ENCODE data around the gene KDM4E.

KDM4E gene

DNA sequence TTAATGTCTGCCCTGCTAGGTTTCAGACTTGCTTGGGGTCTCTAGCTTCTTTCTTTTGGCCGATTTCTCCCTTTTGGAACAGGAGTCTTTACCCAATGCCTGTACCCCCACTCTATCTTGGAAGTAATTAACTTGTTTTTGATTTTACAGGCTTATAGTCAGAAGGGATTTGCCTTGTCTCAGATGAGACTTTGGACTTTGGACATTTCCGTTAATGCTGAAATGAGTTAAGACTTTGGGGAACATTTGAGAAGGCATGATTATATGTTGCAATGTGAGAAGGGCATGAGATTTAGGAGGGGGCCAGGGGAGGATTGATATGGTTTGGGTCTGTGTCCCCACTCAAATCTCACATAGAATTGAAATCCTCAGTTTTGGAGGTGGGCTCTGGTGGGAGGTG is 29.3 kb downstream of the KDM4E start:
- DNase-seq, result no peak

DNA sequence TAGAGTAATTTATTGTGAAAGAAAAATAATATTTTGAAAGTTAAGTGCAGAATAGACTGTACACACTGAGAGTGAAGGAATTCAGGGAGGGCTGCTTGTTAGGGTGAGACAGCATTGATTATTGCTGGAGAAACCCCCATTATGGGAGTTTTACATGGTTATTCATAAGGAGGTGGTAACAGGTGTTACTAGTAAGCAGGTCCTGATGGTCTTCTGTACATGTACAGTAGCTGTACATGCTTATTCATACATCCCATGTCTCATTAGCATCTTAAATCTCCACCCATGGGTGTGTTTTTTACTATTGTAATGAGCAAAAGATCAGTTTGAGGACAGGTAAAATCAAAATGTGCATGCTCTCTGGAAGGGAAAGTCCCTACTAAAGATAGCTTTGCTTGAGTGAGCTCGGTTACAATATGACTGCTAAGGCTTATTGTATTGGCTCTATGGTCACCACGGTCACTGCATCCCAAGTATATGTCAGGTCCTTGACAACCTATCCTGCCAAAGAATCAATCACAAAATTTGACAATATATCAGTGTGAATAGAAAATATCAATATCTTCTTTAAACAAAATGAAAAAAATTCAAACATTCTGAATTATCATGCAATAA is 30.3 kb downstream of the KDM4E start:
- DNase-seq, result no peak

DNA sequence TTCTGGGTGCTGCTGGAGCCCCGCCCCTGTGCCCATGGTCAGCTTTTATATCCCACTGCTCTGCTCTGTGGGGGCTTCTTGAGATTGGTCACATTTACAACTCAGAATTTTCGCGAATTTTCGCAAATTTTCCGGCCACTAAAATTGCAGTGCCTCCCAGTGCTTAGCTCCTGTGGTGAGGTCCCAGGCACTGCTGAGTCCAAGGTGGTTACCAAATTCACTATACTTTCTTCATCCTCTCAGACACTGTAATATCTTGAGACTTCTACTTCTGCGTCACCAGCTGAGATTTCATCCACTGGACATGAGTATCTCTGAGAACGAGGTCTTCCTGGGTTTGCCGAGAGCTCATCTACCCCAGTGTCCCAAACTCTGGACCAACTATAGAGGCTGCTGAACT is 32.9 kb downstream of the KDM4E start:
- no peak for DNase-seq

DNA sequence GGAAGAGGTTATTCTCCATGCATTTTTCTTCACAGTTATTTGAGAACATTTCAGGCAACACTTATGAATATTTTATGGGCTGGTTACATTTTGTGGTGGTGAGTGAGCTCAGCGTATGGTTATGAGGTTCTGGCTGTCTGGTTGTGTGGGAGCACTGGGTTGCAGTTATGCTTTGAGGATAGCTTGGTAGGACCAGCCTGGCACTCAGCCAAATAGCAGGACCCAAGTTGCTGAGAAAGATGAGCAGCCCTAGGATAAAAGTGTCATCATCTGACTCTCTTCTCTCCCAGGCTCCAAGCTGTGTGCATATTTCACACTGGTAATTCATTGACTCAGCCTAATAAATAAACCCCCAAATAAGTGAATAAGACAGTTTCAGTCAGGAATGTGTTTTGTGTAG is 33.6 kb downstream of the KDM4E start:
- no peak for DNase-seq

DNA sequence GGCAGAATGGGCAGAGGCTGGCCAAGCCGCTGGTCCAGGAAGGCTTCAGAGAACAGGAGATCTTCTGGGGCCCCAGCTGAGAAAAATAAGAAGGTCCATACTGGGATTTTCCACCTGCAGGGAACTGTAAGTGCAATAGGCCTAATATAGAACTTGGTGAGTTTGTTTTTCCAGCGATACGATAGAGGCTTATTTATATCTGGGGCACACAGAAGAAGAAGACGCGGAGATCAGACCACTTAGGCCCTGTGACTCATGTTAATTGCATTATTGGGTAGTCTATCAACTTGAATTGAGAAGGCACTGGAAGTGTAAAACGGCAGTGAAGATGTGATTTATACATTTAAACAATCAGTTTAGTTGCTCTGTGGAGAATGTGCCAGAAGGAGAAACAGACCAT is 34.0 kb downstream of the KDM4E start:
- DNase-seq, result no peak

DNA sequence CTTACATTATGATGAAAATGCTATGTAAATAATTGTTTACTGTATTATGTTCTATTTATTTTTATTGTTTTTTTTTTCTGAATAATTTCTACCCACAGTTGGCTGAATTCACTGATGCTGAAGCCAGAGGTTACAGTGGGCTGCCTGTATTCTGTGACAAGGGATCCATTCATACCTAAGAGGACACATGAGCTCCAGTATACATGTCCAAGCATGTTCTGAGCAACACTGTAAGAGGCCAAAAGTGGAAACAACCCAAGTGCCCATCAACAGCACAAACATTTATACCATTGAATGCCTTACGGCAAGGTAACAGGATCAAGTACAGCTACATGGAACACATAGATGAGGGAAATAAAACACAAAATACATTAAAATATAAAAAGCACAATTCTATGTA is 40.3 kb downstream of the KDM4E start:
- no peak for DNase-seq

DNA sequence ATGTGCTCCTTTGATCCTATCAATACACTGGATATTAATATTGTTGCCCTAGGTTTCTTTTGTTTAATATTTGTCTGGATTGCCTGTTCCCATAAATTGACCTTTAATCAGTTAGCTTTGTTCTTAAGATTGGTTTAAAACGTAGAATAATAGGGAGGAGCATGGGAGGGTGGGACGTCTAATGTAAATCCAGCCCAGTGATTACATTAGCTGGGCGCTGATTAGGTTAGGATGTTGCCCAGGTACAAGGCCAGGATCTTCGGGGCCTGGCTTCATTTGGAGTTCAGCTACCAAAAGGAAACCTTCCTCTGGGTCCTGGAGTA is 41.6 kb downstream of the KDM4E start, which contains the start of gene SRSF8:
TSS of gene SRSF8 (plus strand) at position 204 of the 323 bp plus-strand sequence. CDS start 308 bp downstream, outside the sequence.
- DNase-seq, result no peak

DNA sequence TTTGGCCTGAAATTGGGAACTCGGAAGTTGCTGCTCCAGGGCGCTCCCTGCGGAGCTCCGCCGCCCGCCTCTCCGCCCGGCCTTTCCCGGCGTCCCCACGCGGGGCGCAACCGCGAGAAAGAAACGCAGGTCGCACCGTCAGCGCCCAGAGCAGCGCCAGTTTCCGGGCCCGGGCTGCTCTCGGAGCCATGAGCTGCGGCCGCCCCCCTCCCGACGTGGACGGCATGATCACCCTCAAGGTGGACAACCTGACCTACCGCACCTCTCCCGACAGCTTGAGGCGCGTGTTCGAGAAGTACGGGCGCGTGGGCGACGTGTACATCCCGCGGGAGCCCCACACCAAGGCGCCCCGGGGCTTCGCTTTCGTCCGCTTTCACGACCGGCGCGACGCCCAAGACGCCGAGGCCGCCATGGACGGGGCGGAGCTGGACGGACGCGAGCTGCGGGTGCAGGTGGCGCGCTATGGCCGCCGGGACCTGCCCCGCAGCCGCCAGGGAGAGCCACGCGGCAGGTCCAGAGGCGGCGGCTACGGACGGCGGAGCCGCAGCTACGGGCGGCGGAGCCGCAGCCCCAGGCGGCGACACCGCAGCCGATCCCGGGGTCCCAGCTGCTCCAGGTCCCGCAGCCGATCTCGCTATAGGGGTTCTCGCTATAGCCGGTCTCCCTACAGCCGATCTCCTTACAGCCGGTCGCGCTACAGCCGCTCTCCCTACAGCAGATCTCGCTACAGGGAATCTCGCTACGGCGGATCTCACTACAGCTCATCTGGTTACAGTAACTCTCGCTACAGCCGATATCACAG is 42.2 kb downstream of the KDM4E start:
- peak; percentile 55 to 75 for DNase-seq

DNA sequence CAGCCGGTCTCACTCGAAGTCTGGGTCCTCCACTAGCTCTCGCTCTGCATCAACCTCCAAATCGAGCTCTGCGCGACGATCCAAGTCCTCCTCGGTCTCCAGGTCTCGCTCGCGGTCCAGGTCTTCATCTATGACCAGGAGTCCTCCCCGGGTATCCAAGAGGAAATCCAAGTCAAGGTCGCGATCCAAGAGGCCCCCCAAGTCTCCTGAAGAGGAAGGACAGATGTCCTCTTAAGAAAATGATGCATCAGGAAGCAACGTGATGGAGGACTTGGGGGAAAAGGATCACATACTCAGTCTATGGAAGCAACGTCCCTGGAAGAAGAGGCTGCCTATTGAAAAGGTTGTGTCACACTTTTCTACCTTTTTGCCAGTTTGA is 42.8 kb downstream of the KDM4E start:
- peak in 1 of 2 experiments; percentile 40 for DNase-seq

DNA sequence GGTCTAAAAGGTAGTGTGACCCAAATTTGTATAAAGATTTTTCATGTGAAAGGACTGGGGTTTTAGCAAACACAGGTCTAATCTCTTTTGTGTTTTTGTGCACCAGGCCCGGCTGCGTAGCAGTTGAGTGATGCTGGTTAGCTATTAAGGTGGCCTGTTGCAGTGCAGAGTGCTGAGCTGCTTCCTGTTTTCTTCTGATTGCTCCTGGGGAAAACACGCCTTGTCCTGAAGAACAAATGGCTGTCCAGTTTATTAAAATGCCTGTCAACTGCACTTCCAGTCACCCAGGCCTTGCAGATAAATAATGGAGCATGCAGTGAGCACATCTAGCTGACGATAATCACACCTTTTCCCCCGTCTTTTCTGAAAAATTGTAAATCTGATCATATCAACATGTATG is 43.5 kb downstream of the KDM4E start:
- peak; percentile 53 to 57 for DNase-seq

DNA sequence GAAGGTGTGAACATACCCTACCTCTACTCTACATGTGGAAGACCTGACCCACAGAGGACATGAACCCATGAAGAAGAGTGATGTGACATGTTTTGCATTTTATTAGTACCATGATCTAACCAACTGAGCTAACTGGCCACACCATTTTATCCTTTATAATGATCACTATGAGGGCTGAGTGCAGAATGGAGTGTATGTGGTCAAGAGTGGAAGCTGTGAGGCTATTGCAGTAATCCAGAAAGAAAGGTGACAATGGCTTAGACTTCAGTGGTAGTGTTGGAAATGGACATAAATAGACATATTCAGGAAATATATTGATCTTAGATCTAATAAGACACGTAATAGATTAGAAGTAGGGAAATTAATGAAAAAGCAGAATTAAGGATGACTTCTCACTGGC is 45.4 kb downstream of the KDM4E start:
- DNase-seq, result no peak

DNA sequence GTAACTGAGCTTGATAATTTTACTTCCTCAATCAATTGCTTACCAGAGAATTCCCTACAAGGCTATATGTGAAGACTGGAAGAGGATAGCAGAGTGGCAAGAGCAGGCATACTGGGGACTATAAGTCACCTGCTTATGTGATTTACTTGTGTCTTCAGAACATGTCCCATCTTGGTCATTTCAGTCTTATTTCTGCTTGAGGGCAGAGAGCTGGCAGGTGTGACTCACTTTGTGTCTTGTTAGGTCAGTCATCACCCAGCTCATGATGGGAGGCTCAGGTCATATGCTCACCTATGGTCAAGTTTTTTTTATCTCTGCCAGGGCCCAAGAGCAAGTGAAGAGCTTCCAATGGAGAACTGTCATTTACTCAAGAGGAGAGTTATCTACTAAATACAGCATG is 47.9 kb downstream of the KDM4E start:
- DNase-seq, result no peak

DNA sequence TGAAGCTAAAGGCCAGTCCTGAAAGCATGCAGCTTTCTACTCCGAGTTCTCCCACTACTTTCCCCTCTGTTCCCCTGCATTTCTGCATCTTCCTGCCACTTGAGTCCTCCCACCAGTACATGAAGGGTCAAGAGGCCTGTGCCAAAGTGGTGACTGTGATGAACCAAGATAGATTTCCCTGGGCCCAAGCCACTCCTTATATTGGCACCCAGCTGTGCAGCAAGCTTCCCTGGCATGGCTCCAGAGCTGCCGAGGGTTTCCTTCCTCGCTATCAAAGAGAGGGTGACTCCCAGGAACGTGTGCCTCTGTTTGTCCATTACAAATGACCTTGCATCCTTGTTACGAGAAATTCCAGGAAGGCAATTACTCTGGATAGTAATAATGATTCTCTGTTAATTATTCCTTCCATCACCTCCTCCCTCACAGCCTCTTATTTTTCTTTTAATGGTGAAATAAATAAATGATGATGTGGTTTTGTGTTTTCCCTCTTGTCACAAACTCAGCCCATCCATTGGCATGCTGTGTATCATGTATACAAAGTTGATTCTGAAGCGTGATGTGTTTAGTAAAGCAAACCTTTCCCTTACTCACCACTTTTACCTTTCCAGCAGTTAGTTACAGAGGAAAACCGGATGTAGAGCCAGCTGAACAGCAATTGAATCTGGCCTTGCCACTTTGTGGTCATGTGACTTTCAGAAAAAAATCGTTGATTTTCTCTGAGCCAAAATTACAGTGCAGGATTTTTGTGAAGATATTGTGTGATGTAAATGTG is 49.9 kb downstream of the KDM4E start:
- DNase-seq, result no peak

DNA sequence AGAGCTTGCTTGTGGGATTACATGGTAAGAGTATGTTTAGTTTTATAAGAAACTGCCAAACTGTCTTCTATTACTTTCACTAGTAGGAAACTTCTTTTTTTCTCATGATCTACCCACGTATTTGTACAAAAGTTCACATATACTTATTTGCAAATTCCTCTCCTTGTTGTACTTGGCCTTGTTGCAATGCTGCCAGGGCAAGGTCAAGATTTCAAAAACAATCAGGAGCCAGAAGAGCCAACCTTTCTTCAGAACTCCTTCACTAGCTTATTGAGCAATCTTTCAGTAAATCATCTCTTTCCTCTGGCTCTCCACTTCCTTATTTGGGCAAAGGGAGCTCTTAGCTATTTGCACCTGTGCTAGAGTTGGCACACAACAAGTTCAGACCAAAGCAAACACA is 51.4 kb downstream of the KDM4E start:
- DNase-seq, result no peak

DNA sequence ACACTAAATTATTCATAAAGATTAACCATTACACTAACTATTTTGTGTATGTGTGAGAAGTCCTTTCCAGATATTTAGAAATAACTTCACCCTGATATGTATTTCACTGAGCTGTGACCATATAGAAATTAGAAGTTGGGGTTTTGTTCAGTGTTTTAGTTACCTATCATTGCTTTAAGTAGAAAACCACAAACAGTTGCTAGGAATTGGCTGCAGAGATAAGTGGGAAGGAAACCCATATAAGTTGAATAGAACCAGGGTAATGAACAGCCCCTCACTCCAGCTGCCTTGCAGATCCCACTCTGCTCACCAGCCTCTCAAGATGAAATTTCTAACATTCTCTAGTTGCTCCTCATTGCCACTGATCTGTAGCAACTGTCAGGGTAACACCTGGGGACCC is 51.9 kb downstream of the KDM4E start:
- DNase-seq, result no peak

All from NCI-H1930 (cell line).